ENCODE data around the gene FARS2. TPM values are rescaled to one million over a fixed set of nuclear protein-coding genes. Genes with fewer than 3 reads are reported as not detected.

FARS2 gene
- total RNA-seq, 2 donors from 2014 or later: 20.7 to 26.4 TPM

DNA sequence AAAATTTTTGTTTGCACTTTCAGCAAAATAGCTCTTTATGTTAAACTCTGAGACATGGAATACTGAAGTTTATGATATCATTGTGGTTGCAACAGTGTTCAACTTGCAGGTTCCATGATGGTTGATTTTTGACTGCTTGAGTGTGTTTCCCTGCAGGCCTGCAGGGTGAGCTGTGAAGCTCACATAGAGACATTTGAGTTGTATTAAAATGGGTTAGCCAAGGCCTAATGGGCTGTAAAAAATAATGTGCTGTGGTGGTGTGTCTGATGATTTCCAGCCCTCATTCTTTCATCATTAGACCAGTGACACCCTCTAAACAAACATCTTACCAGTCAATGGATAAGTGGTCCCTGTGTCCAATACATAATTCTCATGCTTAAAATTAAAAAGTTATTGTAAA, 321.4 kb downstream of the FARS2 start:
- Mint-ChIP-seq H3K27me3 (no peaks in the 10 kb centered on the region), H3K36me3 (ENCODE audit: low read depth) (no peaks in the 10 kb centered on the region), H3K4me3 (no peak overlapping the region), H3K4me1 (peaks cover 5% of the 10 kb centered on the region), H3K27ac (no peak overlapping the region)
- H3K9me3 ChIP-seq (ENCODE audit: control insufficient read depth, low read length, poor library complexity, severe bottlenecking): peaks cover 5% of the 10 kb centered on the region
- ATAC-seq (no peak), DNase-seq (no peak)

GRCh38 chr6:5583528-5583927, 322.2 kb downstream of the FARS2 start:
- ATAC-seq: no peak
- no peaks in the 10 kb centered on the region for H3K36me3 Mint-ChIP-seq (ENCODE audit: low read depth)
- H3K4me1 Mint-ChIP-seq: peaks cover 7% of the 10 kb centered on the region
- H3K4me3 Mint-ChIP-seq: no peak overlapping the region
- H3K9me3 ChIP-seq (ENCODE audit: control insufficient read depth, low read length, poor library complexity, severe bottlenecking): peaks cover 5% of the 10 kb centered on the region
- no peak overlapping the region for H3K27ac Mint-ChIP-seq
- H3K27me3 Mint-ChIP-seq: no peaks in the 10 kb centered on the region
- DNase-seq: no peak

DNA sequence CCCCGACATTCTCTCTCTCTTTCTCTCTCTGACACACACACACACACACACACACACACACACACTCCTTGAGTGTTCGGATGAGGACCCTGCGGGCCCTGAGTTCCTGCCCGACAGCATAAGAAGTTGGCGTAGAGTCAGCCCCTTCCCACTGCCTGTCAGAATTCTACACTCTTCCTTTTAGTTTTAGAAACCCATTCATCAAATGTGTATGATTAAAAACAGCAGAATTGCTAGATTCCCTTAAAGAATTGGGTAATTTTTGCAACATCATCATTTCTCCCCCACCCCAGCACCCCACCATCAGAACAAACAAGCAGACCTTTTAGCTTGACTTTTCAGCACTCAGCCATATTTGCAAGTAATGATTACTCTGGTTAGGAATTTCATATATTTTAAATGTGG, 322.8 kb downstream of the FARS2 start:
- Mint-ChIP-seq H3K4me1 (peaks cover 9% of the 10 kb centered on the region), H3K36me3 (ENCODE audit: low read depth) (no peaks in the 10 kb centered on the region), H3K27ac (peak overlapping the region; percentile 27), H3K27me3 (no peaks in the 10 kb centered on the region), H3K4me3 (no peak overlapping the region)
- DNase-seq (no peak), ATAC-seq (no peak)
- peaks cover 5% of the 10 kb centered on the region for H3K9me3 ChIP-seq (ENCODE audit: control insufficient read depth, low read length, poor library complexity, severe bottlenecking)

GRCh38 chr6:5587648-5588047, 326.3 kb downstream of the FARS2 start:
- Mint-ChIP-seq H3K36me3 (ENCODE audit: low read depth) (no peaks in the 10 kb centered on the region), H3K4me1 (peaks cover 6% of the 10 kb centered on the region), H3K27me3 (no peaks in the 10 kb centered on the region), H3K27ac (no peak overlapping the region), H3K4me3 (no peak overlapping the region)
- ATAC-seq (no peak), DNase-seq (no peak)
- peaks cover 5% of the 10 kb centered on the region for H3K9me3 ChIP-seq (ENCODE audit: control insufficient read depth, low read length, poor library complexity, severe bottlenecking)

DNA sequence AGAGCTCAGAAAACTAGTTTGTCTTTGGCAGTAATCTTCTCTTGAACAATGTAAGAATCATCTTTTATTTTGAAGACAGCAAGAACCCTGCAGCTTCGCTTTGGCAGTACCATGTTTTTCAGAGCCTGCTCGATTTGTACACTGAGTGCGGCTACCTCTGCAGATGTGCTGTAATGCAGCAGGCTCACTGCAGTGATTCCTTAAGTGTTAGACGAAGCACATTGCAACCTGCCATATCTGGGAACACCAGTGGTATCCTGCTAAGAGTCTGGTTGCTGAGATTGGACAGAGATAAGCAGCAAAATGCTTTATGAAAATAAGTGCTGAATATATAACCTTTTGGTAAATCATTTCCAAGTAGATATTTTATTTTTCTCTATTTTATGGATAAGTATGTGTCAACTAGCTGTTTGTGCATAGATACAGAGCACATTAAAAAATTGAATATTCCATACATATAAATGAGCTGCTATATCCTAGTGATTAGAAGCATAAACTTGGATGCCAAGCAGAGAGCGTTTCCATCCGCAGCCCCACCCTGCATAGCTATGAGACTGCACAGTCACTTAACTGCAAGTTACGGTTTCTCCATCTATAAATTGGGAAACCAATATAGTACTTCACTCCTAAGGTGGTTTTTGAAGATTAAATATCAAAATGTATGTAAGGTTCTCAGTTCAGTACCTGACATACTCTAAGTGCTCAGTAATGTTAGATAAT, 328.3 kb downstream of the FARS2 start:
- H3K9me3 ChIP-seq (ENCODE audit: control insufficient read depth, low read length, poor library complexity, severe bottlenecking): peaks cover 5% of the 10 kb centered on the region
- Mint-ChIP-seq H3K27me3 (no peaks in the 10 kb centered on the region), H3K4me1 (peaks cover 4% of the 10 kb centered on the region), H3K36me3 (ENCODE audit: low read depth) (no peaks in the 10 kb centered on the region), H3K27ac (no peak overlapping the region), H3K4me3 (no peak overlapping the region)
- ATAC-seq (no peak), DNase-seq (no peak)

- no peak overlapping the region for H3K27ac Mint-ChIP-seq
- no peaks in the 10 kb centered on the region for H3K36me3 Mint-ChIP-seq (ENCODE audit: low read depth)
- peaks cover 5% of the 10 kb centered on the region for H3K9me3 ChIP-seq (ENCODE audit: control insufficient read depth, low read length, poor library complexity, severe bottlenecking)
- ATAC-seq (no peak), DNase-seq (no peak)
- H3K4me1 Mint-ChIP-seq: peaks cover 4% of the 10 kb centered on the region
- no peaks in the 10 kb centered on the region for H3K27me3 Mint-ChIP-seq
- H3K4me3 Mint-ChIP-seq: no peak overlapping the region
Observed at GRCh38 chr6:5590187-5590586, 328.9 kb downstream of the FARS2 start.

- DNase-seq: no peak
- Mint-ChIP-seq H3K4me1 (peaks cover 4% of the 10 kb centered on the region), H3K27ac (no peak overlapping the region), H3K36me3 (ENCODE audit: low read depth) (no peaks in the 10 kb centered on the region), H3K27me3 (no peaks in the 10 kb centered on the region), H3K4me3 (no peak overlapping the region)
- ATAC-seq: no peak
- H3K9me3 ChIP-seq (ENCODE audit: control insufficient read depth, low read length, poor library complexity, severe bottlenecking): no peaks in the 10 kb centered on the region
Observed at GRCh38 chr6:5592886-5593519, 331.7 kb downstream of the FARS2 start.

- Mint-ChIP-seq H3K36me3 (ENCODE audit: low read depth) (no peaks in the 10 kb centered on the region), H3K4me3 (no peak overlapping the region), H3K4me1 (peaks cover 3% of the 10 kb centered on the region), H3K27ac (no peak overlapping the region), H3K27me3 (no peaks in the 10 kb centered on the region)
- H3K9me3 ChIP-seq (ENCODE audit: control insufficient read depth, low read length, poor library complexity, severe bottlenecking): no peaks in the 10 kb centered on the region
- no peak for DNase-seq
- no peak for ATAC-seq
Observed at GRCh38 chr6:5595184-5595583, 333.9 kb downstream of the FARS2 start.

- no peak overlapping the region for H3K27ac Mint-ChIP-seq
- ATAC-seq: no peak
- H3K27me3 Mint-ChIP-seq: no peaks in the 10 kb centered on the region
- no peak overlapping the region for H3K4me3 Mint-ChIP-seq
- H3K9me3 ChIP-seq (ENCODE audit: control insufficient read depth, low read length, poor library complexity, severe bottlenecking): no peaks in the 10 kb centered on the region
- peaks cover 3% of the 10 kb centered on the region for H3K36me3 Mint-ChIP-seq (ENCODE audit: low read depth)
- H3K4me1 Mint-ChIP-seq: peaks cover 5% of the 10 kb centered on the region
- no peak for DNase-seq
Observed at GRCh38 chr6:5597413-5597812, 336.1 kb downstream of the FARS2 start.

GRCh38 chr6:5598123-5598522, 336.8 kb downstream of the FARS2 start:
- ATAC-seq (no peak), DNase-seq (no peak)
- Mint-ChIP-seq H3K36me3 (ENCODE audit: low read depth) (peaks cover 3% of the 10 kb centered on the region), H3K4me1 (peaks cover 5% of the 10 kb centered on the region), H3K27me3 (no peaks in the 10 kb centered on the region), H3K4me3 (no peak overlapping the region), H3K27ac (no peak overlapping the region)
- no peaks in the 10 kb centered on the region for H3K9me3 ChIP-seq (ENCODE audit: control insufficient read depth, low read length, poor library complexity, severe bottlenecking)

DNA sequence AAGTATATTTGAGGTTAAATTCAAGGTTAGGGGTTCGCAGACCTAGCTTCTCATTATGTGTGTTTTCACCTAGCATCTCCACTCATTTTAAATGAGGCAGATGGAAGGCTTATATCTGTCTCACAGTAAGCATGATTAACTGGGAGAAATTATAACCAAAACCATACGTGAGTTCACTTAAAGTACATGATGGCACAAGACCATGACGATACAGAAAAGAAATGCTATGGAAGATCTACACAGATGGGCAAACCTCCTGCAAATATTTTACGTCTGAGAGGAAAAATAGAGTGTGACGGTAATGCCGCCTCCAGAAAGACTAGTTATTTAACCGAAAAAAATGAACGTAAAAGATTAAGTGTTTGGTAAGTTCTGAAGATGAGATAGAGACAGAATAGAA, 337.8 kb downstream of the FARS2 start:
- no peak overlapping the region for H3K4me3 Mint-ChIP-seq
- ATAC-seq: no peak
- no peaks in the 10 kb centered on the region for H3K27me3 Mint-ChIP-seq
- H3K36me3 Mint-ChIP-seq (ENCODE audit: low read depth): peaks cover 3% of the 10 kb centered on the region
- H3K27ac Mint-ChIP-seq: no peak overlapping the region
- DNase-seq: no peak
- H3K4me1 Mint-ChIP-seq: peaks cover 5% of the 10 kb centered on the region
- no peaks in the 10 kb centered on the region for H3K9me3 ChIP-seq (ENCODE audit: control insufficient read depth, low read length, poor library complexity, severe bottlenecking)

DNA sequence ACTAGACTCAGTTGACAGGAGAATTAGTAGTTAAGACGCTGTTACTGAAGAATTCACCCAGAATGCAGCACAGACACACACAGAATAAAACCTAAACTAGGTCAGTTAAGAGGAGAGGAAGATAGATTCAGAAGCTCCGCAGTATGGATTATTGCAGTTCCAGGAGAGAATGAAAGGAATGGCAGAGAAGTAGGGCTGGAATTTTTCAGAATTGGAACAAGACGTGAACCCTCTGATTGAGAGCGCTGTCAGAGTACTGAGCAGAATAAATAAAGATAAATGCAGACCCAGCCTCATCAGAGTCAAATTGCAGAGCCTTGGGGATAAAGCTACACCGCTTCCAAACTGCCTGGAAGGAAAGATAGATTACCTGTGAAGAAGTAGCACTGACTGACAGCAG, 344.6 kb downstream of the FARS2 start:
- no peaks in the 10 kb centered on the region for H3K27me3 Mint-ChIP-seq
- ATAC-seq (no peak), DNase-seq (no peak)
- peaks cover 5% of the 10 kb centered on the region for H3K36me3 Mint-ChIP-seq (ENCODE audit: low read depth)
- no peak overlapping the region for H3K27ac Mint-ChIP-seq
- H3K4me3 Mint-ChIP-seq: no peak overlapping the region
- H3K4me1 Mint-ChIP-seq: peaks cover 2% of the 10 kb centered on the region
- no peaks in the 10 kb centered on the region for H3K9me3 ChIP-seq (ENCODE audit: control insufficient read depth, low read length, poor library complexity, severe bottlenecking)

DNA sequence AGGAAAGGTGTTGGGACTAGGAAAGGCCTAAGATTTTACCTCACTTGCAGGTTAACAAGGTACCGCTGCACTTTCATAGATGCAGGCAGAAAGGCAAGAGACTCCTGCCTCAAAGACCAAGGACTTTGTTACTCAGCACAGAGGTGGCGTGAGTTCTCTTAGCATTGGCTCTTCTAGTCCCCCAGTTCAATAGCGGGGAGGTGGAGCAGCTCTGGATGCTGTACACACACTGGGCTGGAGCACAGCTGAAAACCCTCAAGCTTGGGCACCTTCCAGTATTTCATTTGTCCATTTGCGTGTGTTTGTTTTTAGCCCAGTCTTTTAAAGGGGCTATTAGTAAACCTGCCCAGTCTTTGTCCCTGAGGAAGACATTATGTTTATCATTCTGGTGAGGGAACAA, 345.2 kb downstream of the FARS2 start:
- Mint-ChIP-seq H3K4me3 (no peak overlapping the region), H3K27ac (no peak overlapping the region)

GRCh38 chr6:5610640-5611039, 349.3 kb downstream of the FARS2 start:
- DNase-seq (no peak), ATAC-seq (no peak)
- no peaks in the 10 kb centered on the region for H3K9me3 ChIP-seq (ENCODE audit: control insufficient read depth, low read length, poor library complexity, severe bottlenecking)
- Mint-ChIP-seq H3K4me3 (no peak overlapping the region), H3K36me3 (ENCODE audit: low read depth) (peaks cover 12% of the 10 kb centered on the region), H3K27me3 (no peaks in the 10 kb centered on the region), H3K4me1 (peaks cover 5% of the 10 kb centered on the region), H3K27ac (no peak overlapping the region)

More for the DNA sequence above, 345.2 kb downstream of the FARS2 start:
- ATAC-seq (no peak), DNase-seq (no peak)
- H3K9me3 ChIP-seq (ENCODE audit: control insufficient read depth, low read length, poor library complexity, severe bottlenecking): no peaks in the 10 kb centered on the region
- Mint-ChIP-seq H3K4me1 (peaks cover 2% of the 10 kb centered on the region), H3K27me3 (no peaks in the 10 kb centered on the region), H3K36me3 (ENCODE audit: low read depth) (peaks cover 5% of the 10 kb centered on the region)

Measured in T-helper 17 cell (primary cell).